DLD1 (cell line): ENCODE results near the gene CMPK1.
"Not testable (repeated sequence)": the region's sequence is repeated elsewhere in the genome, so short reads cannot be mapped to it uniquely, and the experiment has no call there.

Source experiments
- in situ Hi-C: cut with HindIII; loops from 2 replicates; pipeline ENCODE4 v1.10.0; 2017; ENCODE audit warnings: low sequenced_read_pairs

The CMPK1 gene, protein sequence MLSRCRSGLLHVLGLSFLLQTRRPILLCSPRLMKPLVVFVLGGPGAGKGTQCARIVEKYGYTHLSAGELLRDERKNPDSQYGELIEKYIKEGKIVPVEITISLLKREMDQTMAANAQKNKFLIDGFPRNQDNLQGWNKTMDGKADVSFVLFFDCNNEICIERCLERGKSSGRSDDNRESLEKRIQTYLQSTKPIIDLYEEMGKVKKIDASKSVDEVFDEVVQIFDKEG

DNA sequence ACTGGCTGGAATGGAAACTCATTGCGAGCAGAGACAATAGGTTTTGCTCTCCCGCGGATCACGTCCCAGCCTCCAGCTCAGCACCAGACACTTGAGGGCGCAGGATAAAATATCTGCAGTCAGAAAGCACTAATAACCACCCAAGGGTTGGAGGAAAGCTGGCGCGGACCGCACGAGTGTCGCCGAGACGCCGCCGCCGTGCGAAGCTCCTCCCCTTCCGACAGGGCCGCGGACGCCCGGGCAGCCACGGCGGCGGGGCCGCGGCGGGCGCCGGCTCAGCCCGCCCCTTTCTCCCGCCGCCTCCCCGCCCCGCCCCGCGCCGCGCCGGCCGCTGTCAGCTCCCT is at the start of gene CMPK1:
Gene CMPK1, plus strand, starts transcription at position 213 of the 344 bp plus-strand sequence. CDS start 156 bp downstream, outside the sequence.
- in situ Hi-C loops = no loop called here

DNA sequence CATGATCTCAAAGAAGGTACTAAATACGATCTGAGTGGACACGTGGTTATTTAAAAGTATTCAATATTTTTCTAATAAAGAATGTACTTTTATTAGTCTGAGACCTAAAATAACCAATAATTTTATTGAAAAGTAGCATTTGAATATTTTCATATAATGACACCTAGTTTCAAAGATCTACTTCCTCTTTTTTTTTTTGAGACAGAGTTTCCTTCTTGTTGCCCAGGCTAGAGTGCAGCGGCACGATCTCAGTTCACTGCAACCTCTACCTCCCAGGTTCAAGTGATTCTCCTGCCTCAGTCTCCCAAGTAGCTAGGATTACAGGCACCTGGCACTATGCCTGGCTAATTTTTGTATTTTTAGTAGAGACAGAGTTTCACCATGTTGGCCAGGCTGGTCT is 45.5 kb upstream of the CMPK1 start:
- in situ Hi-C loops = not testable (repeated sequence)

DNA sequence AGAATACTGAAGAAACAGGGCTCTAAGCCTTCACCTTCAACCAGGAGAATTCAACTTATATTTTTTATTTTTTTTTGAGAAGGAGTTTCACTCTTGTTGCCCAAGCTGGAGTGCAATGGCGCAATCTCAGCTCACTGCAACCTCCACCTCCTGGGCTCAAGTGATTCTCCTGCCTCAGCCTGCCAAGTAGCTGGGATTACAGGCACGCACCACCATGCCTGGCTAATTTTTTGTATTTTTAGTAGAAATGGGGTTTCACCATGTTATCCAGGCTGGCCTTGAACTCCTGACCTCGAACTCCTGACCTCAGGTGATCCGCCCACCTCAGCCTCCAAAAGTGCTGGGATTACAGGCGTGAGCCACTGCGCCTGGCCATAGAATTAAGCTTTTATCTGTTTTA is 38.7 kb upstream of the CMPK1 start:
- in situ Hi-C loops = not testable (repeated sequence)

- in situ Hi-C loops = no loop called here
Measured at GRCh38 chr1:47295579-47295978, 38.0 kb upstream of the CMPK1 start.

- in situ Hi-C loops = no loop called here
Measured at GRCh38 chr1:47298025-47298699, 35.4 kb upstream of the CMPK1 start.

DNA sequence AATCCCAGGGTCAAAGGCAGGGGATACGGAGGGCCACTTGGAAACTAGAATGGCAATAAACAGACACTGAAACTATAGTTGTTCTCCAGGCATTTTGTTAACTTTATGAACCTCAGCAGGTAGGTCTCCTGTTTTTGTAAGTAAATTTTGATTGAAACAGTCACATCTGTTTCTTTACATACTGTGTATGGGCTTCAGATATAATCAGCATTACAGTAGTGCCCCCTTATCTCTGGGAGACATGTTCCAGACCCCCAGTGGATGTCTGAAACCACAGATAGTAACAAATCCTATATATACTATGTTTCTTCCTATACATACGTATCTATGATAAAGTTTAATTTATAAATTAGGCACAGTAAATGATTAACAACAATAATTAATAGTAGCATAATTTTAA is 31.1 kb upstream of the CMPK1 start:
- in situ Hi-C loops = no loop called here

DNA sequence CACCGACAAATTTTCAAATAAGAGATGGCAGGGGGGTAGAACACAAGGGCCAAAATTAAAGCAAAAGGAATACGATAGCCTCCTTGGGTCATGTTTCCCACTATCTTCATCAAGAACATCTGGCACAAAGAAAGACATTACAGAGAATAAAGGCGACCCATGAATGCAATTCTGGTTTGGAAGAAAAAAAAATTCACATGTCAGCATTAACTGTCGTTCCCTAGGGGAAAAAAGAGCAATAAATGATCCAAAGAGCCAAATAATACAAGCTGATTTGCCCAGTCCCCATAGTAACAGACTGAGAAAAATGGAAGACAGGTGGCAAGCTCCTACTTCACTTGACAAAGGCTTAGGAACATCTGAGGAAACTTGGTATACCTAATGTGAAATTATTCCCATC is 24.2 kb upstream of the CMPK1 start:
- in situ Hi-C loops = no loop called here

- in situ Hi-C loops = no loop called here
Measured at GRCh38 chr1:47313915-47314664, 19.5 kb upstream of the CMPK1 start, which contains the start of gene STIL. Gene STIL (minus strand): TSS chr1:47314147. CDS start chr1:47310319, 3,828 bp downstream.

DNA sequence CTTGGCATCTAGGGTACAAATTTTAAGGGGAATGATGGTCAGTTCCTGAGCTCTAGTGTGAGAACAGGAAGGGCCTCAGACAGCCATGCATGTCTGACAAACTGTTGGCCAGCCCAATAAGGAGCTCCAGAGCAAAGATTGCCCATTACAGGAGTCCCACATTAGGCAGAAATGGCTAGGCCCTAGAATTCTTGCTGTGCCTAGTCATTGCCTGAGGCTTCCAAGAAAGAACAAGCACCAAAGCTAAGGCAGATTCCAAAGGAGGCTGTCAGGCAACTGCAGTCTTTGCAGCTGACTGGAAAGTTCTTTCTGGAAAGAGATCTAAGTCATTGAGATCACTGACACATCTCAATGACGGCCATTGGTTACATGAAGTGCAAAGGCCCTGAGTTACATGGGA is 15.7 kb upstream of the CMPK1 start:
- in situ Hi-C loops = no loop called here

DNA sequence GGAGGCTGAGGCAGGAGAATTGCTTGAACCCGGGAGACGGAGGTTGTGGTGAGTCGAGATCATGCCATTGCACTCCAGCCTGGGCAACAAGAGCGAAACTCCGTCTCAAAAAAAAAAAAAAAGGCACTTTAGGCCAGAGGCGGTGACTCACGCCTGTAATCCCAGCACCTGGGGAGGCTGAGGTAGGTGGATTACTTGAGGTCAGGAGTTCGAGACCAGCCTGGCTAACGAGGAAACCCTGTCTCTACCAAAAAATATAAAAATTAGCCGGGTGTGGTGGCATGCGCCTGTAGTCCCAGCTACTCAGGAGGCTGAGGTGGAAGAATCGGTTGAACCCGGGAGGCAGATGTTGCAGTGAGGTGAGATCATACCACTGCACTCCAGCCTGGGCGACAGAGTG is 13.6 kb upstream of the CMPK1 start:
- in situ Hi-C loops = not testable (repeated sequence)

GRCh38 chr1:47323599-47324031 is 10.0 kb upstream of the CMPK1 start:
- in situ Hi-C loops = no loop called here

DNA sequence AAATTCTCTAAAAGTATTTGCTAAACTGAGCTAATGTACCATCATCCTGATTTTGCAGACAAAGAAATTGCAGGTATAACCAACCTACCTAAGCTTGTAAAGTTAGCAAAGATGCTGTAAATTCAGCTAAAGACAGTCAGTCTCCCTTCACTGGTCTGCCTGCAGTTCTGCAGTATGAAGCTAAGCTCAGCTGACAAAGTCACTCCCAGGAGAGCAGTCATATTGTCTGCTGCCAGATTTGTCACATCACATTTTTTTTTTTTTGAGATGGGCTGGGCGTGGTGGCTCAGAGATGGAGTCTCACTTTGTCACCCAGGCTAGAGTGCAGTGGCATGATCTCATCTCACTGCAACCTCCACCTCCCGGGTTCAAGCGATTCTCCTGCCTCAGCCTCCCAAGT is 8.9 kb upstream of the CMPK1 start:
- in situ Hi-C loops = no loop called here

DNA sequence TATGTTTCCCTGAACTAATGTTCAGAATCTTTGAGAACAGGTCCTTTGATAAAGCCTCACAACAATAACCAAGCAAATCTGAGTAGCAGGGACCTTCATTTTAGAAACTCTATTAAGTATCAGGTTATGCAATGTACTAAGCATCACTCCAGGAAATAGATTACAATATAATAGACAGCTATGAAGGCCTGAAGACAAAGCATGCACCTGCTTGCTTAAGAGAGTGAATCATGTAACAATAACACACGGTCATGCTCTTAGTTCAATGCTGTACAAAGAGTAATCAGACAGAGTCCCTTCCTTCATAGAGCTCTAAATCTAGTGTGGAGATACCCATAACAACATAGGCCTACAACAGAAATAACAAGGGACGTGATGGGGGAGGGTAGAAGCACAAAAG is 8.1 kb upstream of the CMPK1 start:
- in situ Hi-C loops = no loop called here

- in situ Hi-C loops = no loop called here
Measured at GRCh38 chr1:47326271-47326670, 7.3 kb upstream of the CMPK1 start.

DNA sequence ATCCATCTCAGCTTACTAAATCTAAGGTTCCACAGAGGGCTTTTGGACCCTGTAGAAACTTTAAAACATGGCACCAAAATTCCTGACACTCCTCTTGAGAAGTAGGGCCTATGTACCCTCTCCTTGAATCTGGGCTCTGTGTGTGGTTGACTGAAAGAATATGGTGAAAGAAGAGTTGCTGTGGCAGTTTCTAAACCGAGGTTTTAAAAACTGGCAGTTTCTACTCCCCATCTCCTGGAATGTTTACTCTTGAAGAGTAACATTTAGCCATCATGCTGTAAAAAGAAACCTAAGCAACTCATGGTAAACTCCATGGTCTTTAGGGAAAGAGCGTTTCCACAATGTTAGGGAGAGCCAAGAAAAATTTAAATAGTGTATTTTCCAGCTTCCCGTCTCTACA is 4.6 kb upstream of the CMPK1 start:
- in situ Hi-C loops = no loop called here

- in situ Hi-C loops = no loop called here
Measured at GRCh38 chr1:47330212-47330611, 3.4 kb upstream of the CMPK1 start.

DNA sequence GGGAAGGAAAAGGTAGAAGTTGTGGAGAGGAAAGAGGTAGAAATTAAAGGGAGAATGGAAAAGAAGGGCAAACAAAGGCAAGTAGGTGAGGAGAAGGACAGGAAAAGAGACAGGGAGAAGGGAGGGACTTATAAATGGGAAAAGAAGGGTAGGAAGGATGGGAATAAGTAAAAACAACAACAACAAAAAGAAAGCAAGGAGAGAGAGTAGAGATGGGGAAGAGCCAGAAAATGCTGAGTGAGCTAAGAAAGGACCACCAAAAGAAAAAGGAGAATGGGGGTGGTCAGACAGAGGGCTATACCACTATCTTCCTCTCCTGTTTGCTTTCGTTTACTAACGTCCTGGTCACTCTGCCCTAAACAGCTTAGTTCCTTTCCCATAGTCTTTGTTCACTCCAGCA is 1.7 kb upstream of the CMPK1 start:
- in situ Hi-C loops = no loop called here

DNA sequence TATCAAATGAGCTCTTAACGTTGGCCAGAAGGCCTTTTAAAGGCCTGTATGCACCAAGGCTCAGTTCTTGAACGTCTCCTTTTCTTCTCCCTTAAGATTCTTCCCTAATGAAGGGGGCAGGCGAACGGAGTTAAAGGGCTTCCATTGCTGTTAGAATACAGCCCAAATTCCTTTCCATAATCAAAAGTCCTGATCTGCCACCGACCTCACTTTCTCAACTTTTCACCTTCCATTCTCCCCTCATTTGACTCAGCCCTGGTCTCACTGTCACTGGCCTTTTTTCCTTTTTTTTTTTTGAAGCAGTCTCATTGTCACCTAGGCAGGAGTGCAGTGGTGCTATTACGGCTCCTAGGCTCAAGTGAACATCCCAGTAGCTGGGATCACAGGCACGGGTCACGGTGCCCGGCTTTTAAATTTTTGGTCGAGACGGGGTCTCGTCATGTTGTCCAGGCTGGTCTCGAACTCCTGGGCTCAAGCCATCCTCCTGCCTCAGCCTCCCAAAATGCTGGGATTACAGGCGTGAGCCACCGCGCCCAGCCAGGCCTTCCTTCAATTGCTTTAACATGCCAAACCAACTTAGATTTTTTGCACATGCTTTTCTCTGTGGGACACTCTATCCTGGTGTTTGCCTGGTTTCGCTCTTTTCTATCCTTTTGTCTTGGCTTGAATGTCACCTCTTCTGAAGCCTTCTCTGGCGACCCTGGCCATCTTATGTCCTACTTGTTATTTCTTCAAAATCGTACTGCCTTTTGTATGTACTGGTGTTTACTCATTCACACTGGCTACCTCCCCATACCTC is 612 bp upstream of the CMPK1 start:
- in situ Hi-C loops = no loop called here

DNA sequence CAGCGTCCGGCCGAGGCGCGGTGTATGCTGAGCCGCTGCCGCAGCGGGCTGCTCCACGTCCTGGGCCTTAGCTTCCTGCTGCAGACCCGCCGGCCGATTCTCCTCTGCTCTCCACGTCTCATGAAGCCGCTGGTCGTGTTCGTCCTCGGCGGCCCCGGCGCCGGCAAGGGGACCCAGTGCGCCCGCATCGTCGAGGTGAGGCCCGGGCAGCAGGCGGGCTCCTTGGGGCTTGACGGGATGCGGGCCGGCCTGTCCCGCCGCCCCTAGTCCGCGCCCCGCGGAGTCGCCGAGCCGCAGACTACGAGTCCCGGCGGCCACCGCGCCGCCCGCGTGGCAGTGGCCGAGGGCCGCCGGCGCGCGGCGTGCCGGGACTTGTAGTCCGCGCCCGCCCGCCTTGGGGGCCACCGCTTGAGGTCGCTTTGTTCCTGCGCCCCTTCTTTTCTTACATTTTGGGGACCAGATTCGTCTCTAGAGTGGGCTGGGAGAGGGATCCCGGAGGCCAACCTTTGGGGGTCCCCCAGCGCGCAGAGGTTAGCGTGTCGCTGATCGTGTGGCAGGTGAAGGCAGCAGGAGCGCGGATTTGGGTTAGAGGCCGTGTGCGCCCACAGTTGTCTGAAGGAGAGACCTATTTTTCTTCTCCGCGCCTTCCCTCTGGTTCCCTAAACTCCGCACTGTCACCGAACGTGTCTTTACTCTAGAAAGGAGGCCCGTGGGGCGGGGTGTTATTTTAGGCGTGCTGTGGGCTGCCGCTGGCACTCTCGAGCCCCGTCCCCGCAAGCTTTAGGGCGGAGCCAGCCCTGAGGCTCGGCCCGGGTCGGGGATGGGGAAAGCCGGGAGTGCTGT is 553 bp downstream of the CMPK1 start:
- in situ Hi-C loops = no loop called here

DNA sequence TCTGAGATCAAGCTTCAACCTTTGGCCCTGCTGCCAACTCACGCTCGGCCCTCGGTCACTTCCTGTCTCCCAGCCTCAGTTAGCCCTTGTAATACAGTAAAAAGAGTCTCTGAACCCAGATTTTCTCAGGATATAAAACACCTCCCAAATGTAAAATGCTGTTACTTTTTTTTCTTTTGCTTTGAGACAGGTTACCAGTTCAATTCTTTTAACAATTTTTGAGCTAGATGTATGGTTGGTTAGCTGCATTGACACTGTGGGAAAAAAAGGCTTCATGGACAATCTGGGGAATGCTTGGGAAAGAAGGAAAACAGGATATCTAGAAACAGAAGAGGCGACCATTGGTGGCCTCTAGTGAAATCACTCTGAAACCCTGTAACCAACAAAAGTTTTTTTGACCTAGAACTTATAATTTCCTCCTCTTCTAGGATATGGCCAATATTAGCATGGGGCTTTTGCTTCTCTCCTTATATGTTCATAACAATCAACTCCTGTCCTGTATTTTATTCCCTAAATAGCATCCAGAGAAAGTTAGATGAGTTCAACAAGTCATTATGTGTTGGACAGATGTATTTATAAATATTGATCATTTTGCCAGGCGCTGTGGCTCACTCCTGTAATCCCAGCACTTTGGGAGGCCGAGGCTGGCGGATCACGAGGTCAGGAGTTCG is 1.3 kb downstream of the CMPK1 start:
- in situ Hi-C loops = no loop called here
